Activated CD8-positive, alpha-beta T cell treated with anti-CD3 and anti-CD28 coated beads for 36 hours (primary cell): ENCODE data around the gene NLGN1. TPM values are rescaled to one million over a fixed set of nuclear protein-coding genes. Genes with fewer than 3 reads are reported as not detected.

ENCODE experiments used
- ATAC-seq: fragments of 200-7000 bp; cut with Tn5 transposase; one replicate; pipeline ENCODE4 v1.10.0; 2021; ENCODE audit warnings: mild to moderate bottlenecking, moderate library complexity
- CTCF ChIA-PET: fragments of 350-600 bp; sonication (Branson Sonifier 250); formaldehyde crosslinking; loops from one replicate; lab custom pipeline; 2021; ENCODE audit warnings: antibody characterized with exemption; lab: Charles Lee
- POLR2A ChIA-PET: fragments of 350-600 bp; sonication (Branson Sonifier 250); formaldehyde crosslinking; loops from one replicate; lab custom pipeline; 2021; ENCODE audit warnings: antibody characterized with exemption; lab: Charles Lee
- DNase-seq: peaks from one replicate; pipeline ENCODE4 v3.0.0-alpha.2; 2020
- H3K27ac Mint-ChIP-seq: one replicate; pipeline ENCODE4 v1.8.0; 2021; ENCODE audit warnings: mild to moderate bottlenecking, mixed read lengths
- H3K27me3 Mint-ChIP-seq: one replicate; pipeline ENCODE4 v1.8.0; 2021; ENCODE audit warnings: mixed read lengths
- H3K36me3 Mint-ChIP-seq: one replicate; pipeline ENCODE4 v1.8.0; 2021; ENCODE audit warnings: low read depth, mixed read lengths
- H3K4me1 Mint-ChIP-seq: one replicate; pipeline ENCODE4 v1.8.0; 2021; ENCODE audit warnings: low read depth, mixed read lengths
- H3K4me3 Mint-ChIP-seq: one replicate; pipeline ENCODE4 v1.8.0; 2021; ENCODE audit warnings: mild to moderate bottlenecking, moderate library complexity, mixed read lengths
- H3K9me3 Mint-ChIP-seq: one replicate; pipeline ENCODE4 v1.8.0; 2021; ENCODE audit warnings: mixed read lengths
- intact Hi-C: fragments of 100-400 bp; cut with micrococcal nuclease; formaldehyde crosslinking; loops from one replicate; pipeline ENCODE4 v1.10.0; 2022
- total RNA-seq, 2 experiments: library from RNA; stranded (reverse); gene quantifications; one replicate each; pipeline ENCODE4 v1.2.3, GENCODE V29; 2021
- TF ChIP-seq, protein P1 (sequence below): fragments of 200-600 bp; IDR thresholded peaks from one replicate; pipeline ENCODE4 v1.8.0; 2022; ENCODE audit warnings: antibody characterized with exemption, mild to moderate bottlenecking

Gene NLGN1
- total RNA-seq, 2 experiments from 2014 or later, result not detected

DNA sequence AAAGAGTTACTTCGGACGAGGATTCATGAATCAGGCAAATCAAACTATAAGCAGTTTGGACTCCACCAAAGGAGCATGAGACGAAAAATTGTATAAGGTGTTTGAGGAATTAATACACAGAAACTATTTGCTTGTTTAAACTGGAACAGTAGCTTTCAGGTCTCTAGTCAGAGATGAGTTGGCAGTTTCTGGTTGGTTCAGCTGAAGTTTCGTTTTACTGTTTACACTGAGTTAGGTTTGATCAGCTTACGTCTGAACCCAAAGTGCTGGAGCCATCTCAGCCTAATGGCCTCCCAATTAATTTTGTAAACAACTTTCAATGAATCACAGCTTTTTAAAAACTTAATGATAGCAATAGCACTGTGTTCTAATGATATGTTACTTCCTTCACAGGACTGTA lies 703.7 kb downstream of the NLGN1 start:
- H3K9me3 Mint-ChIP-seq, result no peaks in the 10 kb centered on the region
- H3K4me3 Mint-ChIP-seq, result no peak overlapping the region
- ChIA-PET POLR2A (no interaction called here), CTCF (no interaction called here)
- no peak overlapping the region for H3K27ac Mint-ChIP-seq
- H3K36me3 Mint-ChIP-seq, result no peaks in the 10 kb centered on the region
- no peaks in the 10 kb centered on the region for H3K27me3 Mint-ChIP-seq
- DNase-seq (no peak), ATAC-seq (no peak)
- no peaks in the 10 kb centered on the region for H3K4me1 Mint-ChIP-seq
- TF ChIP-seq, protein P1, sequence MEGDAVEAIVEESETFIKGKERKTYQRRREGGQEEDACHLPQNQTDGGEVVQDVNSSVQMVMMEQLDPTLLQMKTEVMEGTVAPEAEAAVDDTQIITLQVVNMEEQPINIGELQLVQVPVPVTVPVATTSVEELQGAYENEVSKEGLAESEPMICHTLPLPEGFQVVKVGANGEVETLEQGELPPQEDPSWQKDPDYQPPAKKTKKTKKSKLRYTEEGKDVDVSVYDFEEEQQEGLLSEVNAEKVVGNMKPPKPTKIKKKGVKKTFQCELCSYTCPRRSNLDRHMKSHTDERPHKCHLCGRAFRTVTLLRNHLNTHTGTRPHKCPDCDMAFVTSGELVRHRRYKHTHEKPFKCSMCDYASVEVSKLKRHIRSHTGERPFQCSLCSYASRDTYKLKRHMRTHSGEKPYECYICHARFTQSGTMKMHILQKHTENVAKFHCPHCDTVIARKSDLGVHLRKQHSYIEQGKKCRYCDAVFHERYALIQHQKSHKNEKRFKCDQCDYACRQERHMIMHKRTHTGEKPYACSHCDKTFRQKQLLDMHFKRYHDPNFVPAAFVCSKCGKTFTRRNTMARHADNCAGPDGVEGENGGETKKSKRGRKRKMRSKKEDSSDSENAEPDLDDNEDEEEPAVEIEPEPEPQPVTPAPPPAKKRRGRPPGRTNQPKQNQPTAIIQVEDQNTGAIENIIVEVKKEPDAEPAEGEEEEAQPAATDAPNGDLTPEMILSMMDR, result no peak
- intact Hi-C loops, result no loop called here

DNA sequence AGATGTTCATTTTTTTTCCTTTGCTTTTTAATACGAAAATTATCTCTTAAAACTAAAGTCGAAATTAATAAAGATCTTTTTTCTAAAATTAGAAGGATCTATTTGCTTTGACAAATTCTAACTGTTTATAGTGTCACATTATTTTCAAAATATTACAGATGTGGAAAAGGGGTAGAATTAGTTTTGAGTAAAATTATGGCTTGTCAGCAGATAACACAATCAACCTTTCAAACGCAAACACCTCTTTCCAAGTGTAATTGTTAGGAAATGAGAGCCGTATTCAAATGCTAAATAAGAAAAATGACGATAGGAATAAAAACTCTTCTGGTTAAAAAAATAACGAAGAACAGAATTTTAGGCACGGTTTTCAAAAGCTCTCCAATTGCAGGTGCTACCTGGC lies 704.7 kb downstream of the NLGN1 start:
- ChIA-PET POLR2A (no interaction called here), CTCF (no interaction called here)
- TF ChIP-seq, protein P1, result no peak
- Mint-ChIP-seq H3K4me3 (no peak overlapping the region), H3K36me3 (no peaks in the 10 kb centered on the region), H3K4me1 (no peaks in the 10 kb centered on the region), H3K27me3 (no peaks in the 10 kb centered on the region), H3K27ac (no peak overlapping the region), H3K9me3 (no peaks in the 10 kb centered on the region)
- intact Hi-C loops, result no loop called here
- DNase-seq (no peak), ATAC-seq (no peak)

DNA sequence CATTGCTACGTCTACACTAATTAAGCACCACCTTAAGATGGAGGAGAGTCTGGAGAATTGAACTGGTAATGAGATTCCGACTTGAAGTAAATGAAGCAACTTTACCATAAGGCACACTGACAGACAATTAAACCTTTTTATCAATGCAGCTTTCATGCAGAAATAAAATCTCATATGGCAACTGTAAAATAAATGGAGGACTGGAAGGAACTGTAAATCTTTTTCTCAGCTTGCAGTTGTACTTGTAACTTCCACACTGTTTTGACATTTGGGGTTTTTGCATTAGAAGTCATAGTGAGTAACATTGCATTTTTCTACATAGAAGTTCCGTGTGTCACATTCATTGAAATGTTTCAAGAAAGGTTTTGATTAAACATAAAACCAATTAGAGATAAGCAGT lies 705.3 kb downstream of the NLGN1 start:
- Mint-ChIP-seq H3K36me3 (no peaks in the 10 kb centered on the region), H3K27ac (no peak overlapping the region), H3K4me3 (no peak overlapping the region), H3K9me3 (no peaks in the 10 kb centered on the region), H3K4me1 (no peaks in the 10 kb centered on the region), H3K27me3 (no peaks in the 10 kb centered on the region)
- POLR2A ChIA-PET, result interaction anchor here (0.7 kb wide), 1 partner anchor 87 kb away, joined by 3 read pairs; no protein-coding TSS in a partner anchor
- ATAC-seq (no peak), DNase-seq (no peak)
- intact Hi-C loops, result no loop called here
- TF ChIP-seq, protein P1, result no peak
- CTCF ChIA-PET, result no interaction called here

DNA sequence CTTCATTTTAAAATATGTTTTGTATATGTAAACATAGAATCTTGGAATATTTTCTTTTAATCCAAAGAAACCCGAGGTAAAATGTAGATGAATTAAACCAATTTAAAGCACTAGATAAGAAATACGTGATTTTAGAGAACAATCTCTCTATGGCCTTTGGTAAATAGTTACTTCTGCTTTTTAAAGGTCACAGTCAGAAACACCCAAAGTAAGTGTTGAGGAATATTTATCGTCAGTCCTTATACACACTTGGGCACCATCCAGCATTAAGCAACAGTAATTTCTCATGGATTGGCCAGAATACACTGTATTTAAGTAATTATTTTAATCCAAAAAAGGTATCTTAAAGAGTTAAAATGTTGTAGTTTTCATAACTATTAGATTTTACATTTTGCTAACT lies 713.2 kb downstream of the NLGN1 start:
- no peak for DNase-seq
- no peak overlapping the region for H3K4me3 Mint-ChIP-seq
- H3K27me3 Mint-ChIP-seq, result no peaks in the 10 kb centered on the region
- no peaks in the 10 kb centered on the region for H3K36me3 Mint-ChIP-seq
- no peaks in the 10 kb centered on the region for H3K9me3 Mint-ChIP-seq
- intact Hi-C loops, result no loop called here
- H3K27ac Mint-ChIP-seq, result no peak overlapping the region
- TF ChIP-seq, protein P1, result no peak
- POLR2A ChIA-PET, result no interaction called here
- ATAC-seq, result no peak
- CTCF ChIA-PET, result no interaction called here
- no peaks in the 10 kb centered on the region for H3K4me1 Mint-ChIP-seq

DNA sequence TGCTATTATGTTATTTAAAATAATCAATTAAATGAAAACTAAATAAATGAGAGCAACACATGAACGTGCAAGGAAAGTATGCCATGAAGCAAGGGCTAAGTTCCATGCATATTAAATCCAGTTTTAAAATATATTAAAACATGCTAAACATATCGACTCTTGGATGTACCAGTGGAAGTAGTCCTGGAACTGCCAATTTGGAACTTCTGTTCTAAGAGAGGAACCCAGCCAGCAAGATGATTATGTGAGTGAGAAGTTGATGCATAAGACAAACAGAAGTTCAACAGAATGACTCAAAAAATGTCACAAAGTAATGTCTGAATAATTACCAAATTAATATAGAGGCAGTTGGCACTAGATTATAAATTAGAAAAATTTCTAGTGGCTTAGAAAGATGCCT lies 714.2 kb downstream of the NLGN1 start:
- no peak for DNase-seq
- TF ChIP-seq, protein P1, result no peak
- Mint-ChIP-seq H3K27me3 (no peaks in the 10 kb centered on the region), H3K4me3 (no peak overlapping the region), H3K27ac (no peak overlapping the region), H3K9me3 (no peaks in the 10 kb centered on the region), H3K4me1 (no peaks in the 10 kb centered on the region), H3K36me3 (no peaks in the 10 kb centered on the region)
- ATAC-seq, result no peak
- ChIA-PET POLR2A (no interaction called here), CTCF (no interaction called here)
- intact Hi-C loops, result no loop called here
